Measurements from ENCODE around the gene TRIM54. TPM values are rescaled to one million over a fixed set of nuclear protein-coding genes. Genes with fewer than 3 reads are reported as not detected.

TRIM54 gene
- total RNA-seq, 1 donor from 2014 or later = not detected

DNA sequence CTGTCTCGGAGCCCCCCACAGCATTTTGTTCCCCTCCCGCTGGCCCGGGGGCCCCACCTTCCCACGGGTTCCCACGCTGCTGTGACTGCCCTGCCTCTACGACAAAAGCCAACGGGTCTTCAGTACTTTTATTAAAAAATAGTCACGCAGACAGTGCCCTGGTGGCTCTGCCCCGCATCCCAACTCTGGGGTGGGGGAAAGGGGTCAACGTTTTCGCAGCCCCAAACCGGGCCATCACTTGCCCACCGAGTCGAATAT, 25.0 kb downstream of the TRIM54 start:
- Mint-ChIP-seq H3K9me3 (ENCODE audit: unreplicated experiment) (peaks cover 4% of the 10 kb centered on the region), H3K36me3 (ENCODE audit: low read depth, unreplicated experiment) (peaks cover 15% of the 10 kb centered on the region), H3K4me1 (ENCODE audit: low read depth, unreplicated experiment) (no peaks in the 10 kb centered on the region), H3K4me3 (ENCODE audit: unreplicated experiment) (no peak overlapping the region), H3K27me3 (ENCODE audit: low read depth, unreplicated experiment) (peaks cover 36% of the 10 kb centered on the region), H3K27ac (ENCODE audit: unreplicated experiment) (no peak overlapping the region)
- Histone ChIP-seq H3K9ac (ENCODE audit: low read length) (no peak overlapping the region), H3K27ac (ENCODE audit: low read depth, low read length) (no peak overlapping the region), H3K4me3 (ENCODE audit: insufficient read depth, low read depth, low read length) (no peak overlapping the region), H4K20me1 (ENCODE audit: insufficient read depth, low read length) (peaks cover 23% of the 10 kb centered on the region), H3K4me1 (ENCODE audit: insufficient read depth, low read length) (peaks cover 3% of the 10 kb centered on the region), H3K36me3 (ENCODE audit: insufficient read depth, low read length) (no peaks in the 10 kb centered on the region), H2AFZ (ENCODE audit: low read depth, low read length) (no peak overlapping the region), H3K9me3 (ENCODE audit: insufficient read depth, low read depth, low read length) (no peaks in the 10 kb centered on the region), H3K79me2 (ENCODE audit: insufficient read depth, low read length) (no peaks in the 10 kb centered on the region), H3K4me2 (ENCODE audit: low read length) (no peak overlapping the region), H3K27me3 (ENCODE audit: insufficient read depth, low read length) (peaks cover 45% of the 10 kb centered on the region)
- FAIRE-seq (no peak), DNase-seq (ENCODE audit: low read depth) (no peak)
- TF ChIP-seq, protein P1, sequence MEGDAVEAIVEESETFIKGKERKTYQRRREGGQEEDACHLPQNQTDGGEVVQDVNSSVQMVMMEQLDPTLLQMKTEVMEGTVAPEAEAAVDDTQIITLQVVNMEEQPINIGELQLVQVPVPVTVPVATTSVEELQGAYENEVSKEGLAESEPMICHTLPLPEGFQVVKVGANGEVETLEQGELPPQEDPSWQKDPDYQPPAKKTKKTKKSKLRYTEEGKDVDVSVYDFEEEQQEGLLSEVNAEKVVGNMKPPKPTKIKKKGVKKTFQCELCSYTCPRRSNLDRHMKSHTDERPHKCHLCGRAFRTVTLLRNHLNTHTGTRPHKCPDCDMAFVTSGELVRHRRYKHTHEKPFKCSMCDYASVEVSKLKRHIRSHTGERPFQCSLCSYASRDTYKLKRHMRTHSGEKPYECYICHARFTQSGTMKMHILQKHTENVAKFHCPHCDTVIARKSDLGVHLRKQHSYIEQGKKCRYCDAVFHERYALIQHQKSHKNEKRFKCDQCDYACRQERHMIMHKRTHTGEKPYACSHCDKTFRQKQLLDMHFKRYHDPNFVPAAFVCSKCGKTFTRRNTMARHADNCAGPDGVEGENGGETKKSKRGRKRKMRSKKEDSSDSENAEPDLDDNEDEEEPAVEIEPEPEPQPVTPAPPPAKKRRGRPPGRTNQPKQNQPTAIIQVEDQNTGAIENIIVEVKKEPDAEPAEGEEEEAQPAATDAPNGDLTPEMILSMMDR (IDR thresholded peaks at IDR 0.05; ENCODE audit: insufficient read depth, low read depth, low read length) = no peak
- no peak for TF ChIP-seq EZH2 (IDR thresholded peaks at IDR 0.05; ENCODE audit: insufficient read depth, low read length)

DNA sequence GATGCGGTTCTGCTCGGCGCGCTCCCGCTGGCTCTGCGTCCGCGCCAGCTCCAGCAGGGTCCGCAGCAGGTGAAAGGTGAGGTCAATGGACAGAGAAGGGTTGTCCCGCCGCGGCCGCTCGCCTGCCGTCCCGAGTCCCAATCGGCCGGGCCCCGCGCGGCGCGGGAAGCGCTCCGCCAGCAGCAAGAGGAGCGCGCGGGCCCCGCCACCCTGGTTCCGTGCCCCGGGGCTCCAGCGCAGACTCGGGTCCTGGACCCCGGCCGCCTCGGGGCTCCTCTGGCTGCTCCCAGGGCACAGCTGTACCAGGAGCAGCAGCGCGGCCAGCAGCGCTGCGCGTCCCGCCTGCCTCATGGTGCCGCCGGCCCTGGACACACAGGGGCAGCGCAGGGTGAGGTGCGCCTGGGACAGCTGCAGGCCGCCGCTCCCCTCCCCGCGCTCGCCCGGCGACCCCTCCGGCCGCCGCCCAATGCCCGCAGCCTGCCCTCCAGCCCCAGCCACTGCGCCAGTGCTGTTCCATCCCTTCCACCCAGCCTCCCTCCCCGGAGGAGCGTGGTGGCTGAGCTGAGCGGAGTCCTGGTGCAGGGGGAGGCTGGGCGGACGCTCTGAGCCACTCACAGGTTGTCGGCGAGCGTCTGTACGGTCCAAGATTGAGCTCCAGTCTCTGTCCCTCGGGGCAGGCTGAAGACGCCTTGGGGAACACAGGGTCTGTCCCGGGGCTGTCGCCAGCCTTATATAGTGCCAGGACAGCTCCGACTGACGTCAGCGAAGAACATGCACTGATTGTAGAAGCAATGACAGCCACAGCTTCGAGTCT, 25.5 kb downstream of the TRIM54 start:
- Histone ChIP-seq H3K4me3 (ENCODE audit: insufficient read depth, low read depth, low read length) (no peak overlapping the region), H3K79me2 (ENCODE audit: insufficient read depth, low read length) (no peaks in the 10 kb centered on the region), H3K36me3 (ENCODE audit: insufficient read depth, low read length) (no peaks in the 10 kb centered on the region), H3K4me2 (ENCODE audit: low read length) (peak overlapping the region; percentile 30), H3K27ac (ENCODE audit: low read depth, low read length) (no peak overlapping the region), H3K9me3 (ENCODE audit: insufficient read depth, low read depth, low read length) (no peaks in the 10 kb centered on the region), H4K20me1 (ENCODE audit: insufficient read depth, low read length) (peaks cover 28% of the 10 kb centered on the region), H2AFZ (ENCODE audit: low read depth, low read length) (no peak overlapping the region), H3K27me3 (ENCODE audit: insufficient read depth, low read length) (peaks cover 45% of the 10 kb centered on the region), H3K9ac (ENCODE audit: low read length) (no peak overlapping the region), H3K4me1 (ENCODE audit: insufficient read depth, low read length) (peaks cover 3% of the 10 kb centered on the region)
- H3K27ac Mint-ChIP-seq (ENCODE audit: unreplicated experiment) = no peak overlapping the region
- no peak for DNase-seq (ENCODE audit: low read depth)
- peaks cover 16% of the 10 kb centered on the region for H3K36me3 Mint-ChIP-seq (ENCODE audit: low read depth, unreplicated experiment)
- no peak overlapping the region for H3K4me3 Mint-ChIP-seq (ENCODE audit: unreplicated experiment)
- H3K27me3 Mint-ChIP-seq (ENCODE audit: low read depth, unreplicated experiment) = peaks cover 36% of the 10 kb centered on the region
- peaks cover 4% of the 10 kb centered on the region for H3K9me3 Mint-ChIP-seq (ENCODE audit: unreplicated experiment)
- TF ChIP-seq EZH2 (IDR thresholded peaks at IDR 0.05; ENCODE audit: insufficient read depth, low read length) = peak; percentile 91
- TF ChIP-seq, protein P1 (IDR thresholded peaks at IDR 0.05; ENCODE audit: insufficient read depth, low read depth, low read length) = no peak
- no peak for FAIRE-seq
- H3K4me1 Mint-ChIP-seq (ENCODE audit: low read depth, unreplicated experiment) = no peaks in the 10 kb centered on the region

DNA sequence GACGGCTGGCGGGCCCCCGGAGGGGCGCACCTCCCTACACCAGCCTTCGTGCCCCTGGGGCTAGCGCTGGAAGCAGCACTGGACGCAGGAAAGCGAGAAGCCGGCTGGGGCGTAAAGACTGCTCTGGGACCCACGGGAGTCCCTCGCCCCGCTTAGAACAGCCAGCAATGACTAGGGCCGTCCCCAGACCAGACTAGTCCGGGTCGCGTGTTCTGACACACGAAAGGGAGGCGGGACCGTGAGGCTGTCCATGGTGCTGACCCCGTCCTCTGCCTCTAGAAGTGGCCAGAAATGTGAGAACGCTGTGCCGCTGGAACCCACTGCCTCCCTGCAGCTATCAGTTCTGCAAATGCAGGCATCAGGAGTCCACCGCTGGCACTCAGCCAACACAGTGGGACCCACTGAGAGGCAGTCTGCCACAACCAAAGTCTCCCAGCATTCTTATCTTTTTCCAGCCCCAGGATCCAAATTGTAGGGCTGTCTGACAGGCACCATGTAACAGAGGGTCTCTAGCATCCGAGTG, 26.2 kb downstream of the TRIM54 start, which contains the start of gene UCN:
UCN (minus strand) TSS at position 87 of the 523 bp plus-strand sequence. CDS start 550 bp downstream, outside the sequence.
- peaks cover 16% of the 10 kb centered on the region for H3K36me3 Mint-ChIP-seq (ENCODE audit: low read depth, unreplicated experiment)
- DNase-seq (ENCODE audit: low read depth) = peak; percentile 21
- peaks cover 36% of the 10 kb centered on the region for H3K27me3 Mint-ChIP-seq (ENCODE audit: low read depth, unreplicated experiment)
- H3K27ac Mint-ChIP-seq (ENCODE audit: unreplicated experiment) = no peak within 1 kb of the TSS
- Histone ChIP-seq H2AFZ (ENCODE audit: low read depth, low read length) (no peak within 1 kb of the TSS), H3K4me2 (ENCODE audit: low read length) (peak within 1 kb of the TSS; percentile 30), H3K9ac (ENCODE audit: low read length) (no peak within 1 kb of the TSS), H3K27me3 (ENCODE audit: insufficient read depth, low read length) (peaks cover 45% of the 10 kb centered on the region), H3K36me3 (ENCODE audit: insufficient read depth, low read length) (no peaks in the 10 kb centered on the region), H3K79me2 (ENCODE audit: insufficient read depth, low read length) (no peaks in the 10 kb centered on the region), H4K20me1 (ENCODE audit: insufficient read depth, low read length) (peaks cover 34% of the 10 kb centered on the region), H3K4me1 (ENCODE audit: insufficient read depth, low read length) (peaks cover 3% of the 10 kb centered on the region), H3K4me3 (ENCODE audit: insufficient read depth, low read depth, low read length) (no peak within 1 kb of the TSS), H3K27ac (ENCODE audit: low read depth, low read length) (no peak within 1 kb of the TSS), H3K9me3 (ENCODE audit: insufficient read depth, low read depth, low read length) (no peaks in the 10 kb centered on the region)
- peaks cover 4% of the 10 kb centered on the region for H3K9me3 Mint-ChIP-seq (ENCODE audit: unreplicated experiment)
- H3K4me1 Mint-ChIP-seq (ENCODE audit: low read depth, unreplicated experiment) = no peaks in the 10 kb centered on the region
- no peak for FAIRE-seq
- no peak within 1 kb of the TSS for H3K4me3 Mint-ChIP-seq (ENCODE audit: unreplicated experiment)
- no peak for TF ChIP-seq EZH2 (IDR thresholded peaks at IDR 0.05; ENCODE audit: insufficient read depth, low read length)
- TF ChIP-seq, protein P1 (IDR thresholded peaks at IDR 0.05; ENCODE audit: insufficient read depth, low read depth, low read length) = no peak

All from astrocyte (in vitro differentiated cells and primary cell).